Activated naive CD8-positive, alpha-beta T cell (primary cell): ENCODE measurements around the gene AQP6.

Source experiments
- H3K27ac Mint-ChIP-seq: one replicate; pipeline ENCODE4 v1.8.0; 2021; ENCODE audit warnings: mixed read lengths
- H3K27me3 Mint-ChIP-seq: one replicate; pipeline ENCODE4 v1.8.0; 2021; ENCODE audit warnings: mixed read lengths
- H3K36me3 Mint-ChIP-seq: one replicate; pipeline ENCODE4 v1.8.0; 2021; ENCODE audit warnings: mixed read lengths
- H3K4me1 Mint-ChIP-seq: one replicate; pipeline ENCODE4 v1.8.0; 2021; ENCODE audit warnings: low read depth, mixed read lengths
- H3K4me3 Mint-ChIP-seq: one replicate; pipeline ENCODE4 v1.8.0; 2021; ENCODE audit warnings: mild to moderate bottlenecking, mixed read lengths
- H3K9me3 Mint-ChIP-seq: one replicate; pipeline ENCODE4 v1.8.0; 2021; ENCODE audit warnings: low read depth, mixed read lengths

The AQP6 gene

DNA sequence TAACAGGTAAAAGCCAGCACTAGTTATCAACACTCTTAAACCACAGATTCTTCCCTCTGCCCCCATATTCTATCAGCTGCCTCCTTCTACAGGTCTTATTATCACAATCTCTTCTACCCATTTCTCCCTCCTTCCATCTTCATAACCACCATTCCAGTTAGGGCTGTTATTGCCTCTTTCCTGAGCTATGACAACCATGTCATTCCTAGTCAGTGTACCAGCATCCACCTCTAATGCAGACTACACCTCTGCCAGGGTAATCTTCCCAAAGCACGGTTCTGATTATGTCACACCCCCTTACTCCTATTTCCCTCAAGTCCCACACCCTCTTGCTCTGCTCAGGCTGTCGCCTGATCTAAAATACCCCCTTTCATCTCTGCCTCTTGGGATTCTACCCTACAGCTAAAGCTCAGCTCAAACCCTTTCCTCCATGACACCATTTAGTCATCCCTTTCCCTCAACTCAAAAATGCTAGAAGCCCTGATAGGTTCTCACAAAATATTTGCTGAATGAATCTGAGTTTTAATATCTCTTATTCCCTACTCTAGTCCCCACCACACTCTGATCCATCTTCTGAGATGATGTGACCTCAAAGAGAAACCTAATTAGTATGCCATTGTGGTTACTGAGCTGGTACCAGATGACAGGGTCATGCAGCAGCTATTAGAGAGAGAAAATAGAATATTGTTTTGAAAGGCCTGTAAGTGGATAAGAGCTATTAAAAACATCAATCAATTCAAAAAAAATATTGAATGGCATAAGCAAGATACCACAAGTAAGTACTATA, 40.8 kb downstream of the AQP6 start:
- H3K9me3 Mint-ChIP-seq, result no peaks in the 10 kb centered on the region

DNA sequence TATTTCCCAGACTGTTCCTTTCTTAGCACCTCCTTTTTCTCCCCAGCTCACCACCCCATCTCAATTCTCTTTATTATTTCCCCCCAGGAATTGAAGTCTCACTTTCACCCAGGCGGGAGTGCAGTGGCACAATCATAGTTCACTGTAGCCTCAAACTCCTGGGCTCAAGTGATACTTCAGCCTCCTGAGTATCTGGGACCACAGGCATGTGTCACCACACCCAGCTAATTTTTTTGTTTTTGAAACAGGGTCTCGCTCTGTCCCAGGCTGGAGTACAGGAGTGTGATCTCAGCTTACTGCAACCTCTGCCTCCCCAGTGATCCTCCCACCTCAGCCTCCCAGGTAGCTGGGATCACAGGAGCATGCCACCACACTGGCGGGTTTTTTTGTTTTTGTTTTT, 41.6 kb downstream of the AQP6 start:
- Mint-ChIP-seq H3K4me1 (peaks cover 8% of the 10 kb centered on the region), H3K27ac (no peak overlapping the region), H3K36me3 (peaks cover 10% of the 10 kb centered on the region), H3K27me3 (no peaks in the 10 kb centered on the region), H3K4me3 (no peak overlapping the region), H3K9me3 (no peaks in the 10 kb centered on the region)

More for the DNA sequence above, 40.8 kb downstream of the AQP6 start:
- H3K27ac Mint-ChIP-seq, result no peak overlapping the region
- H3K4me1 Mint-ChIP-seq, result peaks cover 8% of the 10 kb centered on the region
- no peak overlapping the region for H3K4me3 Mint-ChIP-seq
- no peaks in the 10 kb centered on the region for H3K27me3 Mint-ChIP-seq
- peaks cover 10% of the 10 kb centered on the region for H3K36me3 Mint-ChIP-seq

DNA sequence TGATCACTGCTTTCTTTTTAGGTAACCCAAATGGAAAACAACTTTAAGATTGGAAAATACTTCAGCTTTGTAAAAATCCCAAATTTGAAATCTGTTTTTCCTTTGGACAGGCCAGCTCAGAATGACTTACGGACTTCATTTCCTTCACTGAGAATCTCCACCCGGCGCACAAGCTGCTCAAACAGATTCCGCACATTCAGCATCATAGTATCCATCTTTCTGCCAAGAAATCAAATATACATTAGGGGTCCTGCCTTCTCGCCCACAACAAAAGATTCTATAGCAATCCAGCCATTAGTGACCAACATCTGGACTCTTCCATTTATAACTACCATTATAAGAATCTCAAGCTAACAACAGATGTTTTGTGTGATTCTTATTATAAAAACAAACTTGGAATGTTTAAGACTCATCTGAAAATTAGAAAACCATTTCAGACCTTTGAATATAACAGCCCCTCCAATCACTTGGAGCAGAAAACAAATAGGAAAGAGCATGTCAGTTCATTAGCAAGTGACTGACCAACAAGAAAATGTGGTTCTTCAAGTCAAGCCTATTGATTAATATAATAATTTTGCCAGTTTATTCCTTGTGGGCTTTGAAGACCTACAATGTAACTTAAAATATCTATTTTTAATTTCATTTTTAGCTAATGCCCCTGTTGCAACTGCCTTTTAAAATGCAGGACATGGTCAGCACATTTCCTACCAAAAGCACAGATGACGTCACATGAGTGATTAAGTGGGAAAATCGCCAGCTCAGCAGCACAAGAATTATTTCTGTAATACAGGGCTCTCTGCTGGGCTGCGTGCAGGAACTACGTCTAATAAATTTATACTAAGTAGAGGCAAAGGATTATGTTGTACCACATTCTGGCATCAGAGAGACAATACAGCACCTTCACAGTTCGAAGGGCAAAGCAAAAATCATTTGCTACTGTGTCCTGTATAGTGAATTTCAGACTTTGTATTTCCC, 44.0 kb downstream of the AQP6 start:
- peaks cover 10% of the 10 kb centered on the region for H3K36me3 Mint-ChIP-seq
- no peak overlapping the region for H3K4me3 Mint-ChIP-seq
- no peaks in the 10 kb centered on the region for H3K27me3 Mint-ChIP-seq

DNA sequence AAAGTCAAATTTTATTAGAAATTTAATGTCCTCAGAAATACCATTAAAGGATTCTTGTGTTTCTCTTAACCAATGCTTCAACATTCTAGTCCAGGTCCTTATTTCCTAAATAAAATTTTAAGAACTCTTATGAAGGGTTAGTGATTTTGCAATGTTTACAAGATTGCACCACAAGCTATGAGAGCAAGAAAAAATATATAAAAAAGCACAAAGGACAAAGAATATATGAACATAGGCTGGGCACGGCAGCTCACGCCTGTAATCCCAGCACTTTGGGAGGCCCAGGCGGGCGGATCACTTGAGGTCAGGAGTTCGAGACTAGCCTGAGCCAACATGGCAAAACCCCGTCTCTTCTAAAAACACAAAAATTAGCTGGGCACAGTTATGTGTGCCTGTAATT, 44.9 kb downstream of the AQP6 start:
- H3K4me1 Mint-ChIP-seq, result peaks cover 8% of the 10 kb centered on the region
- H3K27me3 Mint-ChIP-seq, result no peaks in the 10 kb centered on the region
- H3K27ac Mint-ChIP-seq, result no peak overlapping the region
- peaks cover 10% of the 10 kb centered on the region for H3K36me3 Mint-ChIP-seq
- H3K9me3 Mint-ChIP-seq, result no peaks in the 10 kb centered on the region
- H3K4me3 Mint-ChIP-seq, result no peak overlapping the region

More for the DNA sequence above, 44.0 kb downstream of the AQP6 start:
- peaks cover 8% of the 10 kb centered on the region for H3K4me1 Mint-ChIP-seq
- H3K27ac Mint-ChIP-seq, result no peak overlapping the region
- H3K9me3 Mint-ChIP-seq, result no peaks in the 10 kb centered on the region

DNA sequence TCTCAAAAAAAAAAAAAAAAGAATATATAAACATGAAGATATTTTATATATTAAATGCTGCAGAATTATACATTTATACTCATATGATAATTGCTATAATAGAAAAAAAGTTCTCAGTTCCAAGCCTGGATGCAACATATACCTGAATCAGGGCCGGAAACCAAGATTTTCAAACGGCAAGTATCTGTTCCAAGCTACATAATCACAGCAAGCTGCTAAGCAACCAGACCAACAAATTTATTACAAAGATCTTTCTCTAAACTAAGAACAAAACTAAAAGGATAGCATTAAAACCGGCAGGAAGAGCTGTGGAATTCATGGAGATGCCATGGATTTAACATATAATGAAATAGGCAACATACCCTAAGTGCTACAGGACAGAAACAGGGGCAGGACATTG, 45.4 kb downstream of the AQP6 start:
- peaks cover 8% of the 10 kb centered on the region for H3K4me1 Mint-ChIP-seq
- peaks cover 10% of the 10 kb centered on the region for H3K36me3 Mint-ChIP-seq
- no peak overlapping the region for H3K4me3 Mint-ChIP-seq
- H3K9me3 Mint-ChIP-seq, result no peaks in the 10 kb centered on the region
- no peaks in the 10 kb centered on the region for H3K27me3 Mint-ChIP-seq
- no peak overlapping the region for H3K27ac Mint-ChIP-seq

DNA sequence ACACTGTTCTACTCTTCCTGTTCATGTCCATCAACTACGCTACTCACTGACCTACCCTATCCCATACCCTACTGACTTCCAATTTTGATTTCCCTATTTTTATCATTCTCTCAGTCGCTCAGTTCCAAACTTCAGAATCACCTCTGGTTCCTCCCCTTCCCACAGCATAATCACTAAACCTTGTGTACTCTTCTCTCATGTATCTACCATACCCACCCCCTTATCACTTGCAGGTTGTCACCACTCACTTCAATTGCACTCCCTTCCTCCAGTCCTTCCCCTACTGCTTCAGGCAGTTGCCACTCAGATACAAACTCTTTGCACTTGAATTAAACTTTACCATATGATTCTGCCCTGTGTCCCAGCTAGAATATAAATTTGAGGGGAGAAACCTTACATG, 46.2 kb downstream of the AQP6 start:
- H3K36me3 Mint-ChIP-seq, result peaks cover 4% of the 10 kb centered on the region
- H3K27me3 Mint-ChIP-seq, result no peaks in the 10 kb centered on the region
- H3K4me1 Mint-ChIP-seq, result peaks cover under 1% of the 10 kb centered on the region
- no peak overlapping the region for H3K4me3 Mint-ChIP-seq
- no peaks in the 10 kb centered on the region for H3K9me3 Mint-ChIP-seq
- H3K27ac Mint-ChIP-seq, result no peak overlapping the region

DNA sequence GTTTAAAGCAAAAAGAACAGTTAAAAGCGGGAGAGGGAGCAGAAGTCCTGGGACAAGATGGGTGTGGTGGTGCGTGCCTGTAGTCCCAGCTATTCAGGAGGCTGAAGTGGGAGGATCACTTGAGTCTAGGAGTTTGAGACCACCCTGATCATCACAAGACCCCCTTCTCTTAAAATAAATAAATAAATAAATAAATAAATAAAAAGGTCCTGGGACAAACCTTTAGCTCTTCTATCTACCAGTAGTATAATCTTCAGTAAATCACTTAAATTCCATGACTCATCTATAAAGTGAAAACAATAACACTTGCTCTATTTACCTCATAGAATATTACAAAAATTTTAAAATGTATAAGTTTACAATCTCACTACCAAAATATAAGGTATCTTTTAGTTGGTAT, 46.8 kb downstream of the AQP6 start:
- Mint-ChIP-seq H3K4me3 (no peak overlapping the region), H3K36me3 (peaks cover 2% of the 10 kb centered on the region)

DNA sequence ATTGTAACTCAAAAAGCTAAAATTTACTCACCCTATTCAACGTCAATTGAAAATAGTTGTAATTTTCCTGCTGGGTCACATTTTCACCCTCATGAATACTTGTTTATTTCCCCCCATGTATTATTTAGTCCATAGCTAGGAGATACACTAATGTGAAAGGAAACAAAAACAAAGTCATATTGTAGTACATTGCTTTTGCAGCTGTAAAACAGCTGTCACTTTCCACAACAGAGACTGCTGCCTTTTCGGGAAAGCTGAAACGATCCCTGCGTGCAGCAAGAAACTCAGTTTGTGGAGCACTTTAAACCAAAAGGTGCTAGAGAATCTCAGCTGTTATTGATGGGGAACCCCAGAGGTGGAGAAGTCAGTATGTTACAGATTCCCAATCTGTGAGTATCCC, 48.3 kb downstream of the AQP6 start:
- H3K36me3 Mint-ChIP-seq, result peaks cover 5% of the 10 kb centered on the region
- no peak overlapping the region for H3K27ac Mint-ChIP-seq
- H3K27me3 Mint-ChIP-seq, result no peaks in the 10 kb centered on the region
- peaks cover 2% of the 10 kb centered on the region for H3K9me3 Mint-ChIP-seq
- peaks cover 15% of the 10 kb centered on the region for H3K4me1 Mint-ChIP-seq
- no peak overlapping the region for H3K4me3 Mint-ChIP-seq

More for the DNA sequence above, 46.8 kb downstream of the AQP6 start:
- Mint-ChIP-seq H3K9me3 (no peaks in the 10 kb centered on the region), H3K27ac (no peak overlapping the region), H3K4me1 (peaks cover 6% of the 10 kb centered on the region), H3K27me3 (no peaks in the 10 kb centered on the region)

DNA sequence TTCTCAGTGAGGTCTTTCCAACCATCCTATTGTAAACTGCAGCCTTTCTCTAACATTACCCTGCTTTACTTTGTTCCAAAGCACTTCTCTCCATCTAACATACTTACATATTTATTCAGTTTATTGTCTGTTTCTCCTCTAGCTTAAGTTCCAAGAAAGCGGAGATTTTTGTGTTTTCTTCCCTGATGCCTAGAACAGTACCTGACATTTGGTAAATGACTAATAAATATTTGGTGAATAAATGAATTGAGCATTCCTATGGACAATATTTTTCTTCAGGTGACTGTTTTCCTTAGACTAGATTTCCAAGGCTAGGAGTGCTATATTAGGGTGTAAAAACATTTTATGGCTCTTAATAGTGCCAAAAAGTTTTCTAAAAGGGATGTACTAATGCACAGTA, 50.2 kb downstream of the AQP6 start:
- Mint-ChIP-seq H3K4me1 (peaks cover 15% of the 10 kb centered on the region), H3K27ac (no peak overlapping the region), H3K36me3 (peaks cover 2% of the 10 kb centered on the region), H3K4me3 (no peak overlapping the region), H3K9me3 (peaks cover 2% of the 10 kb centered on the region), H3K27me3 (no peaks in the 10 kb centered on the region)

DNA sequence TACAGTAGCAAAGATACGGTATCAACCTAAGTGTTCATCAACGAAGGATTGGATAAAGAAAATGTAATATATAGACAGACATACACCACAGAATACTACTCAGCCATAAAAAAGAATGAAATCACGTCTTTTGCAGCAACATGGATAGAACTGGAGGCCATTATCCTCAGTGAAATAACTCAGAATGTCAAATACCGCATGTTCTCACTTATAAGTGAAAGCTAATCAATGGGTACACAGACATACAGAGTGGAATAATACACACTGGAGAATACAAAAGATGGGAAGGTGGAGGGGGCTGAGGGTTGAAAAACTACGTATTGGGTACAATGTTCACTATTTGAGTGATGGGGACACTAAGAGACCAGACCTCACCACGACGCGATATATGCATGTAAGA, 51.5 kb downstream of the AQP6 start:
- no peak overlapping the region for H3K27ac Mint-ChIP-seq
- peaks cover 15% of the 10 kb centered on the region for H3K4me1 Mint-ChIP-seq
- no peaks in the 10 kb centered on the region for H3K27me3 Mint-ChIP-seq
- peaks cover 2% of the 10 kb centered on the region for H3K36me3 Mint-ChIP-seq
- peak overlapping the region; percentile 100 for H3K4me3 Mint-ChIP-seq
- peaks cover 2% of the 10 kb centered on the region for H3K9me3 Mint-ChIP-seq

DNA sequence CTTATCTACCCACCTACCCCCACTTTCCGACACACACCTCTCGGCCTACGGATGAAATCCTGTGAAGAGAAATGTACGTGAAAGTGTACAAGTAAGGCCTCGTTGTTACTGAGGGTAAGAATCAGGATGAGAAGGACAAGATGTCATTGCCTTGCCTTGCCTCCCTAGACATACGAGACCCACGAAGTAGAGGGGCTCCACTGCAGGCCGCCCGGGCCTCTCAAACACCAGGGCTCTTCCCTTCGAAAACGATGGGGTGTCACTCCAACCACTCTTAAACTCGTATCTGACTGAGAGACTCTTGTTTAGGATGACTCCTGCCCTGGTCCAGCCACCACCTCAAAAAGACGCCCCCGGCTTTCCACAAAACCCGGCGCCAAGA, 52.0 kb downstream of the AQP6 start:
- Mint-ChIP-seq H3K27ac (peak overlapping the region; percentile 96), H3K9me3 (peaks cover 2% of the 10 kb centered on the region), H3K36me3 (peaks cover 2% of the 10 kb centered on the region), H3K4me3 (peak overlapping the region; percentile 100), H3K27me3 (no peaks in the 10 kb centered on the region), H3K4me1 (peaks cover 15% of the 10 kb centered on the region)

DNA sequence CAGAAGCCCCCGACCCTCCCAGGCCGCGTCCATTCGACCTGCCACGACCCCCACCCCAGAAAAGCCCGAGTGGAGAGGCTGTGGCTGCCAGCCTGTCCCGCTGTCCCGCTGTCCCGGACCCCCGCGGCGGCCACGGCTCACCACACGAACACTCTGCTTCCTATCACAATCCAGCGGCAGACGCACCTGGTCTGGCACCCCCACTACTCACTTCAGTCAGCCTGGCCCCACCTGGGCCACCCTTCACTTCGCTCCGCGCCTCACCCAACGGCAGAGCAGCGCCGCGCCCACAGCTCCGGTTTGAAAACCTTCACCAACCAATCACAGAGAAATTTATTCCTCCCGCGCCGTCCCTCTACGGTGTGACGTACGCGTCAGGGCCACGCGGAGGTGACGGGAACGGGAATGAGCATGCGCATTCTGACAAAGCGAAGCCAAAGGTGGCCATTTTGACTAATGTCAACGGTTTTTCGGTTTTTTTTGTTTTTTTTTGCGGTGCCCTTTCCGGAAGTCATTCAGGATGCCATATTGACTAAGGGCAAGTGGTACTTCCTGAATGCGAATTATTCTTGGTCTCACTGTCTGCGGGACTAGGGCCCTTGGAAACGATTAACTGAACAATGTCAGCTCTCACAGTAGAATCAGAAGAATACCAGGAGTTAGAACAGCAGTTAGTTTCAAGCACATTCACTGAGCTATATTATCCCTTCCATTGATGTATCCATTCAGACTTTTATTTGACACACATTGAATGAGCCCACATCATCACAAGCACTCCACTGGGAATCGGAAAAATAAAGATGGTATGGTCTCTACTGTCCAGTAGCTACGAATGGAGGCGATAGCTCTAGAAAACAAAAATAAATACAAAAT, 52.7 kb downstream of the AQP6 start, which contains the start of gene RACGAP1:
TSS of gene RACGAP1 (minus strand) at position 308 of the 873 bp plus-strand sequence. CDS start 8,779 bp downstream, outside the sequence.
- no peaks in the 10 kb centered on the region for H3K27me3 Mint-ChIP-seq

DNA sequence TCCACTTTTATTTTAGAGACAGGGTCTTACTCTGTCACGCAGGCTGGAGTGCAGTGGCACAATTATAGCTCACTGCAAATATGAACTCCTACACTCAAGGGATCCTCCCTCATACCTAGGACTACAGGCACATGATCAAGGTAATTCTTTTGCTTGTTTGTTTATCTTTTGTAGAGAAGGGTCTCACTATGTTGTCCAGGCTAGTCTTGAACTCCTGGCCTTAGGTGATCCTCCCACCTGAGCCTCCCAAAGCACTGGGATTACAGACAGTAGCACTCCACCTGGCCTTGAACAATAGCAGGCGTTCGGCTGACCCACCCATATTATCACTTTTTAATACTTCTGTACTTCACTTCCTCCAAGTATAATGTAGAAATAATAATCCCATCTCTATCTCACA, 53.9 kb downstream of the AQP6 start:
- Mint-ChIP-seq H3K36me3 (peaks cover 2% of the 10 kb centered on the region), H3K27me3 (peaks cover 3% of the 10 kb centered on the region), H3K4me1 (peaks cover 15% of the 10 kb centered on the region), H3K4me3 (no peak overlapping the region), H3K9me3 (peaks cover 2% of the 10 kb centered on the region), H3K27ac (no peak overlapping the region)

More for the DNA sequence above, 52.7 kb downstream of the AQP6 start, which contains the start of gene RACGAP1:
- Mint-ChIP-seq H3K4me1 (peaks cover 15% of the 10 kb centered on the region), H3K36me3 (peaks cover 2% of the 10 kb centered on the region), H3K9me3 (peaks cover 2% of the 10 kb centered on the region), H3K4me3 (peak within 1 kb of the TSS; percentile 100), H3K27ac (peak within 1 kb of the TSS; percentile 96)
